GM21367 (cell line): ENCODE measurements around the gene RPL10A.
"Not testable (repeated sequence)": the region's sequence is repeated elsewhere in the genome, so short reads cannot be mapped to it uniquely, and the experiment has no call there.

ENCODE experiments used
- ATAC-seq: cut with Tn5 transposase; IDR thresholded peaks from one replicate; pipeline ENCODE4 v1.9.1; 2021; ENCODE audit not compliant: unreplicated experiment

Gene RPL10A

GRCh38 chr6:35508027-35508426, 39.8 kb downstream of the RPL10A start:
- no peak for ATAC-seq

DNA sequence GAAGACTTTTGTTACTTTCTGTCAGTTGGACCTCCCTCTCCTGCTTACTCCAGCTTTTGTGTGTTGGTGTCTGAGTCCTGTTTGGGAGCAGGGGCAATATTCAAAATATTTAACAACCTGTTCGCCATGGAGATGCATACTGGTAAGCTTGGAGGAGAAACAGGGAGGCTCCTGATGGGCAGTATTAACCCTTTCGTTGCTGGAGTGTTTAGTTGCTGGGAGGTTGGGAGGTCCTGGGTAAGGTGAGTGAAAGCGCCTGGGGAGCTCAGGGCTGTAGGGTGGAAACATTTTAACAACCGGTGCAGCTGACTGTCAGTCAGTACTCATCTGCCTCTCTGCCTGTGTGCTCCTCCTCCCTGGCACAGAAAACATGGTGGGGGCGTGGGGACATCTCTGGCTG, 40.3 kb downstream of the RPL10A start:
- ATAC-seq = no peak

GRCh38 chr6:35510916-35511561, 42.8 kb downstream of the RPL10A start:
- ATAC-seq = no peak

GRCh38 chr6:35511562-35511941, 43.4 kb downstream of the RPL10A start:
- ATAC-seq = no peak

GRCh38 chr6:35512006-35512405, 43.8 kb downstream of the RPL10A start:
- ATAC-seq = no peak

DNA sequence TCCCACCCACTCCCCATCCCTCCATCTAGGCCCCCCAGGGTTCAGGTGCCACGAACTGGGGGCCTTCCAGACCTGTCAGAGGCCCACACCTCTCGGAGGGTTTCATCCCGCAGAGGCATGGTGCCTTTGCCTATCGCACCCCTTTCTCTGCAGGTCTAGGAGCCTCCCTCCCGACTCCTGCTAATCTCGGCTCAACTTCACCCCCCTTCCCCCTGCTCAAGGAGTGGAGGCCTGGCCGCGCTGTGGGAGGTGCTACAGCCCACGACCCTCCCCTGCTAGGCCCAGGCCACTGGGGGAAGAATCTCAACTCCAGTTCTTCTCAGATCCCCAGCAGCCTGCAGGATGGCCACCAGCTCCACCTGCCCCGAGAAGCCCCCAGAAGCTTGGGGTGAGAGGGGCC, 44.5 kb downstream of the RPL10A start, which contains the start of gene TULP1:
Gene TULP1, minus strand, starts transcription at position 157 of the 400 bp plus-strand sequence. Its CDS starts 38 bp downstream, at position 119.
- no peak for ATAC-seq

GRCh38 chr6:35514587-35514986, 46.4 kb downstream of the RPL10A start:
- no peak for ATAC-seq

GRCh38 chr6:35515939-35516338, 47.7 kb downstream of the RPL10A start:
- not testable (repeated sequence) for ATAC-seq

- ATAC-seq = no peak
Measured at GRCh38 chr6:35516712-35517111, 48.5 kb downstream of the RPL10A start.

GRCh38 chr6:35517978-35518377, 49.8 kb downstream of the RPL10A start:
- ATAC-seq = not testable (repeated sequence)

GRCh38 chr6:35518566-35519312, 50.5 kb downstream of the RPL10A start:
- no peak for ATAC-seq

- no peak for ATAC-seq
Measured at GRCh38 chr6:35519313-35520015, 51.3 kb downstream of the RPL10A start.
